ENCODE results near the gene PLCH2. TPM values are rescaled to one million over a fixed set of nuclear protein-coding genes. Genes with fewer than 3 reads are reported as not detected.

The PLCH2 gene
- total RNA-seq, 1 experiment from 2014 or later, result 123 TPM

DNA sequence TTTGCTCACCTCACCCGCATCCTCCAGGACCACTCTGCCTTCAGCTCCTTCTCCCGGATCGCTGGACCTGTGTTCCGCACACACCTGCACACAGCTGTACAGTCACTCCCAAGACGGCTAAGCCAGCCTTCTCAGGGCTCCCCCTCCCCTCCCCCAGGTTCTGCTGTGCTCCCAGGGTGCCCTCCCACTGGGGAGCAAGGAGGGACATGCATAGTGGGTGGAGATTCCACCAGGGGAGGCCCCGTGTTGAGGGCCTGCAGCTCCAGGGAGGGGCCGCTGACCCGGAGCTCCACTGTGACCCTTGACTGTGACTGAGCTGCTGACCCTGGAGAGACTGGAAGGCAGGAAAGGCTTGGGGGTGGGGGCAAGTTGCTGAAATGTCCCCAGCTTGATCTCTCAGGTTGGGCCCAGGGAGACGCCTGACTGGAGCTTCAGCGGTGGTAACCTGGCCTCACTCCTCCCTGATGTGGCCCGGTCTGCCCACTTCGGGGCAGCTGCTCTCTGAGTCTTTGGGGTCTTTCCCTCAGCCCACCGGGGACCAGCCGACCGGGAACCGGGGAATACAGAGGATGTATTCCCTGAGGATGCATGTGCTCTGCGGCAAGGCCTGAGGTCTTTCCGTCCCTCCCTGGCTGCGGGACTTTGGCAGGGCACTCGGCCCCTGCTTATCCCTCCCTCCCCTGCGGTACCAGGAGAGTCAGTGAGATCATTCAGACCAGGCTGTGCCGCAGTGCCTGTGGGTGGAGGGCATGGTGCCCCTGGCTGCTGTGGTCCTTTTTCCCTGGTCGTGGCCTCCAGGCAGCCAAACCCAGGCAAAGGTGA, 28.6 kb upstream of the PLCH2 start:
- POLR2A ChIA-PET, result no interaction called here

DNA sequence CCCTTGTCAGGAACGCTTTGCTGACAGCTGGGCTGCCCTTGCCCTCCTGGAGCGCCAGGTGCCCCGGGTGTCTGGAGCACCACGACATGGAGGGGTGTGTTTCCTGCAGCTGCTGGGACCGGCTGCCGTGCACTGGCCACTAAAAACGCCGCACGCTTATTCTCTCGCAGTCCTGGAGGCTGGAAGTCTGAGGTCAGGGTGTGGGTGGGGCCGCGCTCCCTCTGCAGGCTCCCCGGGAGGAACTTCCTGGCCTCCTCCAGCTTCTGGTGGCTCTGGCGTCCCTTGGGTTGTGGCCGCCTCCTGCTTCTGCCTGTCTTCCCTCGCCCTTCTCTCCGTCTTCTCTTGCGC, 28.0 kb upstream of the PLCH2 start:
- CTCF ChIA-PET, result interaction anchor here (1.4 kb wide), 1 partner anchor 17 kb away, joined by 4 read pairs; no protein-coding TSS in a partner anchor
- H3K4me3 Mint-ChIP-seq (ENCODE audit: unreplicated experiment), result no peak overlapping the region
- intact Hi-C loops (cut with micrococcal nuclease), result no loop called here
- TF ChIP-seq, protein P1, sequence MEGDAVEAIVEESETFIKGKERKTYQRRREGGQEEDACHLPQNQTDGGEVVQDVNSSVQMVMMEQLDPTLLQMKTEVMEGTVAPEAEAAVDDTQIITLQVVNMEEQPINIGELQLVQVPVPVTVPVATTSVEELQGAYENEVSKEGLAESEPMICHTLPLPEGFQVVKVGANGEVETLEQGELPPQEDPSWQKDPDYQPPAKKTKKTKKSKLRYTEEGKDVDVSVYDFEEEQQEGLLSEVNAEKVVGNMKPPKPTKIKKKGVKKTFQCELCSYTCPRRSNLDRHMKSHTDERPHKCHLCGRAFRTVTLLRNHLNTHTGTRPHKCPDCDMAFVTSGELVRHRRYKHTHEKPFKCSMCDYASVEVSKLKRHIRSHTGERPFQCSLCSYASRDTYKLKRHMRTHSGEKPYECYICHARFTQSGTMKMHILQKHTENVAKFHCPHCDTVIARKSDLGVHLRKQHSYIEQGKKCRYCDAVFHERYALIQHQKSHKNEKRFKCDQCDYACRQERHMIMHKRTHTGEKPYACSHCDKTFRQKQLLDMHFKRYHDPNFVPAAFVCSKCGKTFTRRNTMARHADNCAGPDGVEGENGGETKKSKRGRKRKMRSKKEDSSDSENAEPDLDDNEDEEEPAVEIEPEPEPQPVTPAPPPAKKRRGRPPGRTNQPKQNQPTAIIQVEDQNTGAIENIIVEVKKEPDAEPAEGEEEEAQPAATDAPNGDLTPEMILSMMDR (IDR thresholded peaks at IDR 0.05; ENCODE audit: unreplicated experiment), result no peak
- no peak for DNase-seq (ENCODE audit: unreplicated experiment)
- no peaks in the 10 kb centered on the region for H3K27me3 Mint-ChIP-seq (ENCODE audit: insufficient read depth, unreplicated experiment)
- no TSS peak for BruUV-seq (replicated peaks)
- no peaks in the 10 kb centered on the region for H3K9me3 Mint-ChIP-seq (ENCODE audit: unreplicated experiment)
- no peak overlapping the region for H3K27ac Mint-ChIP-seq (ENCODE audit: low read depth, unreplicated experiment)
- H3K4me1 Mint-ChIP-seq (ENCODE audit: insufficient read depth, unreplicated experiment), result peaks cover 5% of the 10 kb centered on the region
- POLR2A ChIA-PET, result no interaction called here
- H3K36me3 Mint-ChIP-seq (ENCODE audit: insufficient read depth, unreplicated experiment), result no peaks in the 10 kb centered on the region

More for the DNA sequence above, 28.6 kb upstream of the PLCH2 start:
- H3K4me3 Mint-ChIP-seq (ENCODE audit: unreplicated experiment), result no peak overlapping the region
- DNase-seq (ENCODE audit: unreplicated experiment), result no peak
- CTCF ChIA-PET, result interaction anchor here (1.4 kb wide), 1 partner anchor 17 kb away, joined by 4 read pairs; no protein-coding TSS in a partner anchor
- BruUV-seq (replicated peaks), result no TSS peak
- TF ChIP-seq, protein P1 (IDR thresholded peaks at IDR 0.05; ENCODE audit: unreplicated experiment), result no peak
- no peaks in the 10 kb centered on the region for H3K36me3 Mint-ChIP-seq (ENCODE audit: insufficient read depth, unreplicated experiment)
- H3K27ac Mint-ChIP-seq (ENCODE audit: low read depth, unreplicated experiment), result no peak overlapping the region
- no peaks in the 10 kb centered on the region for H3K9me3 Mint-ChIP-seq (ENCODE audit: unreplicated experiment)
- H3K27me3 Mint-ChIP-seq (ENCODE audit: insufficient read depth, unreplicated experiment), result no peaks in the 10 kb centered on the region
- intact Hi-C loops (cut with micrococcal nuclease), result no loop called here
- peaks cover 5% of the 10 kb centered on the region for H3K4me1 Mint-ChIP-seq (ENCODE audit: insufficient read depth, unreplicated experiment)

DNA sequence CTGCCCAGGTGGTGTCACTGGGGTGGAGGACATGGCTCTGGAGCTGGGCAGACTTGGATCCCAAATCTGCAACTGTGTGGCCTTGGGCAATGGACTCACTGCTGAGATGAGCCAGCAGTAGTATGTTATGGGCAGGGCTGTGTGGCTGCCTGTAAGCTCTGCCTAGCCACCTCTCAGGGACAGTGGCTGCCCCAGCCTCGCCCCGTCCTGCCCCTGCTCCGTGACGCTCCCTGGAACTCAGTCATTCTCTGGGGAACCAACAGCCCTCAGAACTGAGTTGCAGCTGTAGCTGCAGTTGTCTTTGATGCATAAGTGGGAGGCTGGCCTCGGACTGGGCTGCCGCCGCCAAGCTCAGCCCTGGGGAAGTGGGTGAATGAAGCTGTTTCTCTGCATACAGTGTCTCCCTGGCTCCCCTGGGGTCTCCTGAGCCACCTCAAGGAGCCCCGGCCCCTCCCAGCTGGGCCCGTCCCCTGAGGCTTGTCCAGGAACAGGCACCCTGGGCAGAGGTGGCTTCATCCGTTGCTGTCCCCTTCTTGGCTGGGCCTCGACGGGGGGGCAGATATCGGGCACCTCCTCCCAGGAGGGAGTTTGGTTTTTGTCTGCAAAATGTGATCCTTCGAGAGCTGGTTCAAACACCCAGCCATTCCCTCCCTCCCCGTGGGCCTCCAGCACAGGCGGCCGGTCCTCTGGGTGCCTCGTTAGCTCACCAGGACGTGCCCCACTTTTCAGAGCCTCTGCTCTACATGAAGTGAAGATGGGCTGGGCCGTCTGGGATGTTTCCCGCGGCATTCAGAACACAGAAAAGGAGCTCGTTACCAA, 26.2 kb upstream of the PLCH2 start:
- Mint-ChIP-seq H3K4me1 (ENCODE audit: insufficient read depth, unreplicated experiment) (peaks cover 5% of the 10 kb centered on the region), H3K36me3 (ENCODE audit: insufficient read depth, unreplicated experiment) (no peaks in the 10 kb centered on the region), H3K27ac (ENCODE audit: low read depth, unreplicated experiment) (no peak overlapping the region), H3K27me3 (ENCODE audit: insufficient read depth, unreplicated experiment) (no peaks in the 10 kb centered on the region), H3K4me3 (ENCODE audit: unreplicated experiment) (no peak overlapping the region), H3K9me3 (ENCODE audit: unreplicated experiment) (no peaks in the 10 kb centered on the region)
- intact Hi-C loops (cut with micrococcal nuclease), result no loop called here
- TF ChIP-seq, protein P1 (IDR thresholded peaks at IDR 0.05; ENCODE audit: unreplicated experiment), result no peak
- ChIA-PET POLR2A (no interaction called here), CTCF (no interaction called here)
- DNase-seq (ENCODE audit: unreplicated experiment), result no peak
- no TSS peak for BruUV-seq (replicated peaks)

DNA sequence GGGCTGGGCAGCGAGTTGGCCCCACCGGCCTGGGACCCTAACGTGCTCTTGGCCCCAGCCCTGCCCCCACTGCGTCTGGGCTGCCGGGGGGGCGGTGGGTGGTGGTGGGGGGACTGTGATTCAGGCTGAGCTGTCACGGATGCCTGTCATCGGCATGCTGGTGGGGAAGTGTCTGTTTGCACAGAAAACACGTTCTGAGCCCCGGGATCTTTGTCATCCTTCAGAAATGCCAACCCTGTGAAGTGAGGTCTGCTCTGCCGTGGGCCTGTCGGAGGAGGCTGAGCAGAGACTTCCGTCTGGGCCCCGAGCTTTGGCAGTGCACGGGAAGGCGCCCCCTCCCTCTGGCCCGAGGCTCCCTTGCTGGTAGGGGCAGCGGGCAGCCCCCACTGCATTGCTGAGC, 24.3 kb upstream of the PLCH2 start:
- no peaks in the 10 kb centered on the region for H3K36me3 Mint-ChIP-seq (ENCODE audit: insufficient read depth, unreplicated experiment)
- POLR2A ChIA-PET, result no interaction called here
- H3K9me3 Mint-ChIP-seq (ENCODE audit: unreplicated experiment), result no peaks in the 10 kb centered on the region
- H3K27me3 Mint-ChIP-seq (ENCODE audit: insufficient read depth, unreplicated experiment), result no peaks in the 10 kb centered on the region
- no peaks in the 10 kb centered on the region for H3K4me1 Mint-ChIP-seq (ENCODE audit: insufficient read depth, unreplicated experiment)
- TF ChIP-seq, protein P1 (IDR thresholded peaks at IDR 0.05; ENCODE audit: unreplicated experiment), result no peak
- H3K27ac Mint-ChIP-seq (ENCODE audit: low read depth, unreplicated experiment), result no peak overlapping the region
- no TSS peak for BruUV-seq (replicated peaks)
- DNase-seq (ENCODE audit: unreplicated experiment), result peak; percentile 25
- intact Hi-C loops (cut with micrococcal nuclease), result no loop called here
- no peak overlapping the region for H3K4me3 Mint-ChIP-seq (ENCODE audit: unreplicated experiment)
- CTCF ChIA-PET, result no interaction called here

All from MCF 10A (cell line).